ENCODE results near the gene SYT6.

DNA sequence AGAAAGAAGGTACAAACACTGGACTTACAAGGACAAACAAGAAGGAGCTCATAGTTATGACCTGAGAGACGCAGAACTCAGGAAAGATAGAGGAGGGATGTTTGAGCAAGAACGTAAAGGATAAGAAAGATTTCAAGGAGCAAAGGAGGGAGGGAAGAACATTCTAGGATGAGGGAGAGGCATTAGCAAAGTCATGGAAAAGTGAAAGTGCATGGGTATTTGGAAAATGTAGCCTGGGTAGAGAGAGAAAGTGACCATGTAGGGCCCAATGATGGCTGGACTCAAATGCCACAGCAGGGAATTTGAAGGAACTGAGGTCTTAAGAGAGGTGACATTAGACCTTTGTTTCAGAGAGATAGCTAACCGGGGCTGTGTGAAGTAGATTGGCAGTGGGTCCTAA lies 76.5 kb downstream of the SYT6 start:
- TF ChIP-seq POLR2A (IDR thresholded peaks at IDR 0.05), result no peak
- TF ChIP-seq, protein P1, sequence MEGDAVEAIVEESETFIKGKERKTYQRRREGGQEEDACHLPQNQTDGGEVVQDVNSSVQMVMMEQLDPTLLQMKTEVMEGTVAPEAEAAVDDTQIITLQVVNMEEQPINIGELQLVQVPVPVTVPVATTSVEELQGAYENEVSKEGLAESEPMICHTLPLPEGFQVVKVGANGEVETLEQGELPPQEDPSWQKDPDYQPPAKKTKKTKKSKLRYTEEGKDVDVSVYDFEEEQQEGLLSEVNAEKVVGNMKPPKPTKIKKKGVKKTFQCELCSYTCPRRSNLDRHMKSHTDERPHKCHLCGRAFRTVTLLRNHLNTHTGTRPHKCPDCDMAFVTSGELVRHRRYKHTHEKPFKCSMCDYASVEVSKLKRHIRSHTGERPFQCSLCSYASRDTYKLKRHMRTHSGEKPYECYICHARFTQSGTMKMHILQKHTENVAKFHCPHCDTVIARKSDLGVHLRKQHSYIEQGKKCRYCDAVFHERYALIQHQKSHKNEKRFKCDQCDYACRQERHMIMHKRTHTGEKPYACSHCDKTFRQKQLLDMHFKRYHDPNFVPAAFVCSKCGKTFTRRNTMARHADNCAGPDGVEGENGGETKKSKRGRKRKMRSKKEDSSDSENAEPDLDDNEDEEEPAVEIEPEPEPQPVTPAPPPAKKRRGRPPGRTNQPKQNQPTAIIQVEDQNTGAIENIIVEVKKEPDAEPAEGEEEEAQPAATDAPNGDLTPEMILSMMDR (IDR thresholded peaks at IDR 0.05), result no peak
